Stimulated activated CD4-positive, alpha-beta T cell treated with anti-CD3 and anti-CD28 coated beads, Interleukin-1b, Interleukin-23, amount 100 ng/mL, for 1 hour (primary cell): ENCODE results near the gene CFAP61.

Source experiments
- DNase-seq, 2 donors: peaks; one replicate each; pipeline ENCODE4 v3.0.0-alpha.2; 2020; ENCODE audit warnings: low read depth in 2 of 2

CFAP61 gene

GRCh38 chr20:20395903-20396568, 343.7 kb downstream of the CFAP61 start:
- no peak for DNase-seq

- DNase-seq: no peak
Measured at GRCh38 chr20:20396794-20397193, 344.5 kb downstream of the CFAP61 start.

DNA sequence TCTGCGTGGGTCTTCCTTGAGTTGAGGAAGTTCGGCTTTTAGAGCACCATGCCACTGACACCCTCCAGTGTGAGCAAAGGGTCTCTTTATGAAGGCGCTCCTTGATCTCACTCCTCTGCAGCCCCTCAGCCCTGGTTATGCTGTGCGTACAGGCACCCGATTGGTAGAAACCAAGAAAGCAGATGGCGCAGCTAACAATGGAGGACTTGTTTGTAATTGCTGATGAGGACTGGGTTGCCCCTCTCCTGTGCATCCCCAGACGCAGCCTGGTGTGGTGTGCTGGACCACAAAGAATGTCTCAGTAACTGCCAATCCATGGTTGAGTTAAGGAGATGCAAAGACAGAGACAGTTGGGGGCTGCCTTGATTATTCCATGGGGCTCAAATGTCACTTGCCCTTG, 345.8 kb downstream of the CFAP61 start:
- DNase-seq: no peak

GRCh38 chr20:20399531-20400500, 347.5 kb downstream of the CFAP61 start:
- no peak for DNase-seq

GRCh38 chr20:20401991-20402390, 349.7 kb downstream of the CFAP61 start:
- DNase-seq: no peak

DNA sequence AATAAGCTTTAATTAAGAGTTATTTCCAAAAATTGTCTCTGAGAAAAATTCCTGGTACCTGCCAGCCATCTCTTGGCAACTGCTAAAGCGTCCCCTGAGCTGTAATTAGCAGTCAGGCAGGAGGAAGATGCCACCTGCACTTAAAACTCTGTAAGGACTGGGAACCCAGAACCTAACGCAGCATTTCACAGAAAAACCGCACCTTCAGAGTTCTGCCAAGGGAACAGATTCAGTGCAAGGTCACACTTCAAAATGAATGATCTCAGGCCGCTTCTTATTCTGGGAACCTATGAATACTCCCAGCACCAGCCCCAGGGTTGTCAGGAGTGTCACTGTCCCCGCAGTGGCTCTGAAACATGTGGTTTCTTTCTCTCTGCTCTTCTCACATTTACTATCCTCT, 352.3 kb downstream of the CFAP61 start:
- DNase-seq: no peak

GRCh38 chr20:20405623-20406022, 353.3 kb downstream of the CFAP61 start:
- DNase-seq: no peak

GRCh38 chr20:20406306-20406705, 354.0 kb downstream of the CFAP61 start:
- DNase-seq: no peak

- no peak for DNase-seq
Measured at GRCh38 chr20:20407891-20408805, 355.8 kb downstream of the CFAP61 start.

DNA sequence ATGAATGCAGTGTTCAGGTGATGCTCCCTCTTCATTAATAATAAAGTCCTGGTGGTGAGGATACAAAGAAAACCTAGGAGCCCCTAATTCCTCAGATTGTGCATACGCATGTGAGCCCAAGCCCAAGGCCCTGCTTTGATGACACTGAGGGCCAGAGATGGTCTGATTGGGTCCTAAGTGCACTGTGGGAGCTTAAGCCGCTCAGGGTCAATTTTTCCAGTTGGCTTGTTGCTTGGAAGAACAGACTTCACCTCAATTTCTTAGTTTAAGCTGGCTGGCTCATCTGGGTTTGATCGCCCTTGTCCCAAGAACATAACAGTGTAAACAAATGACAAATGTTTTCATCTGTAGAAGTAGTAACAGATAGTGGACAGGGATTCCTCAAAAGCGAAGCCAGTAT, 357.0 kb downstream of the CFAP61 start:
- DNase-seq: no peak
